RWPE2 (cell line): ENCODE data around the gene ARHGAP29.

Experiments used
- ATAC-seq: fragments of 200-7000 bp; cut with Tn5 transposase; 3 replicates; pipeline ENCODE4 v1.9.1; 2021; ENCODE audit warnings: low read depth
- DNase-seq: peaks from one replicate; pipeline ENCODE4 v3.0.0-alpha.2; 2020; ENCODE audit warnings: low spot score
- H3K27ac ChIP-seq: fragments of 450-650 bp; 2 replicates; pipeline ENCODE4 v1.5.1; 2017; ENCODE audit warnings: mild to moderate bottlenecking; ENCODE audit not compliant: poor library complexity, severe bottlenecking
- H3K27me3 ChIP-seq: fragments of 250-450 bp; sonication (Bioruptor Pico); 2 replicates; pipeline ENCODE4 v1.5.1; 2021; ENCODE audit warnings: mild to moderate bottlenecking, moderate library complexity; ENCODE audit not compliant: insufficient read depth, poor library complexity, severe bottlenecking
- H3K36me3 ChIP-seq: fragments of 250-450 bp; sonication (Bioruptor Pico); 2 replicates; pipeline ENCODE4 v1.5.1; 2020; ENCODE audit warnings: low read depth, mild to moderate bottlenecking, moderate library complexity
- H3K4me1 ChIP-seq: fragments of 250-450 bp; sonication (Bioruptor Pico); 2 replicates; pipeline ENCODE4 v1.5.1; 2021; ENCODE audit warnings: mild to moderate bottlenecking, moderate library complexity; ENCODE audit not compliant: insufficient read depth, poor library complexity, severe bottlenecking
- H3K4me3 ChIP-seq: fragments of 250-450 bp; sonication (Bioruptor Pico); 2 replicates; pipeline ENCODE4 v1.5.1; 2021; ENCODE audit warnings: mild to moderate bottlenecking, moderate library complexity; ENCODE audit not compliant: severe bottlenecking
- H3K9me3 ChIP-seq: fragments of 250-450 bp; sonication (Bioruptor Pico); 2 replicates; pipeline ENCODE4 v1.5.1; 2021; ENCODE audit warnings: mild to moderate bottlenecking, moderate library complexity; ENCODE audit not compliant: severe bottlenecking
- CTCF ChIP-seq: fragments of 450-650 bp; IDR thresholded peaks from one replicate; pipeline ENCODE4 v1.5.1; 2017; ENCODE audit warnings: mild to moderate bottlenecking, moderate library complexity; ENCODE audit not compliant: poor library complexity, severe bottlenecking

ARHGAP29 gene

GRCh38 chr1:94218332-94218731, 19.1 kb downstream of the ARHGAP29 start:
- TF ChIP-seq CTCF, result no peak
- Histone ChIP-seq H3K4me3 (no peak overlapping the region), H3K9me3 (no peaks in the 10 kb centered on the region), H3K27me3 (no peaks in the 10 kb centered on the region), H3K4me1 (peaks cover 29% of the 10 kb centered on the region), H3K36me3 (peaks cover 95% of the 10 kb centered on the region), H3K27ac (peak overlapping the region; percentile 41)
- DNase-seq (no peak), ATAC-seq (no peak)

GRCh38 chr1:94215955-94216354, 21.4 kb downstream of the ARHGAP29 start:
- Histone ChIP-seq H3K4me3 (no peak overlapping the region), H3K4me1 (peaks cover 24% of the 10 kb centered on the region), H3K9me3 (no peaks in the 10 kb centered on the region), H3K27me3 (no peaks in the 10 kb centered on the region), H3K27ac (peak overlapping the region; percentile 41), H3K36me3 (peaks cover 98% of the 10 kb centered on the region)
- TF ChIP-seq CTCF, result no peak
- ATAC-seq (no peak), DNase-seq (no peak)

- TF ChIP-seq CTCF, result no peak
- peaks cover 100% of the 10 kb centered on the region for H3K36me3 ChIP-seq
Measured at GRCh38 chr1:94209982-94210381, 27.4 kb downstream of the ARHGAP29 start.

GRCh38 chr1:94209425-94209824, 28.0 kb downstream of the ARHGAP29 start:
- peaks cover 100% of the 10 kb centered on the region for H3K36me3 ChIP-seq
- peaks cover 32% of the 10 kb centered on the region for H3K4me1 ChIP-seq
- no peak for TF ChIP-seq CTCF
- H3K9me3 ChIP-seq, result peaks cover 3% of the 10 kb centered on the region
- no peak for DNase-seq
- no peaks in the 10 kb centered on the region for H3K27me3 ChIP-seq
- H3K27ac ChIP-seq, result peak overlapping the region; percentile 37
- H3K4me3 ChIP-seq, result no peak overlapping the region
- ATAC-seq, result peak; percentile 81

More at GRCh38 chr1:94209982-94210381, 27.4 kb downstream of the ARHGAP29 start:
- H3K27me3 ChIP-seq, result no peaks in the 10 kb centered on the region
- DNase-seq (no peak), ATAC-seq (no peak)
- H3K4me1 ChIP-seq, result peaks cover 32% of the 10 kb centered on the region
- H3K27ac ChIP-seq, result peak overlapping the region; percentile 37
- peaks cover 3% of the 10 kb centered on the region for H3K9me3 ChIP-seq
- no peak overlapping the region for H3K4me3 ChIP-seq

- no peak overlapping the region for H3K4me3 ChIP-seq
- no peak for TF ChIP-seq CTCF
Measured at GRCh38 chr1:94207695-94208094, 29.7 kb downstream of the ARHGAP29 start.

More at GRCh38 chr1:94207695-94208094, 29.7 kb downstream of the ARHGAP29 start:
- Histone ChIP-seq H3K27ac (peak overlapping the region; percentile 37), H3K27me3 (no peaks in the 10 kb centered on the region), H3K4me1 (peaks cover 35% of the 10 kb centered on the region), H3K9me3 (peaks cover 3% of the 10 kb centered on the region), H3K36me3 (peaks cover 100% of the 10 kb centered on the region)
- DNase-seq (no peak), ATAC-seq (no peak)
